ENCODE results near the gene RCC2.

Gene RCC2

DNA sequence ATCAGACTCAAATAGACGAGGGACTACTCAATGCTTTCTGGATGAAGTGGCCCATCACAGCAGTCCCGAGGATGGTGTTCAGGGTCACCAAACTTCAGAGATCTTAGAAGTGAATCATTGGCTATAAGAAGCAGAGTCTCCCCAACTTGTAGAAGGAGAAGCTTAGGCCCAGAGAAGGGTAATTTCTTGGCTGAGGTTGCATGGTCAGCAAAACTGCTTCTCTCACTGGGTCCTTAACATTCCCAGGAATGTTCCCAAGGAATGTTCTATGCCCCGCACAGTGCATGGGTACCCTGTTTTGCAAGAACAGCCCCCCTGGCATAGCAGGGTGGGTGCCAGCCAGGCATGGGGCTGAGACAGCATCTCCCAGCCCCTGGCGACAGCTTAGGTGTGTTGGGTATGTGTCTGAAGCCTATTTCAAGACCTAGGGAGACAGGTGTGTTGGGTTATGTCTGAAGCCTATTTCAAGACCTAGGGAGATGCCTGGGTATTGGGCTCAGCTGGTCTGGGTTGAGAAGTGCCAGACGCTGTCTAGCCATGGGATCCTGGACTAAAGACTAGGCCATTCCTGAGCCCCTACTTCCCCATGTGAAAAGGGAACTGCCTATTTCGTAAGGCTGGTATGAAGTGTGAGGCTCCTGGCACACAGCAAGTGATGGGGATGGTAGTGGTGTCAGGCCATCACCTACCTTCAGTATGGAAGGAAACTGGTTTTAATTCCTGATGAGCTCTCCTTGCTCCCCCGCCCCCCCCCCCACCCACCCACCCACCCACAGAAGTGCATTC lies 41.4 kb downstream of the RCC2 start:
- no peak for DNase-seq (ENCODE audit: low read depth)
- no peak overlapping the region for H3K4me3 ChIP-seq (ENCODE audit: low read depth, low read length)

DNA sequence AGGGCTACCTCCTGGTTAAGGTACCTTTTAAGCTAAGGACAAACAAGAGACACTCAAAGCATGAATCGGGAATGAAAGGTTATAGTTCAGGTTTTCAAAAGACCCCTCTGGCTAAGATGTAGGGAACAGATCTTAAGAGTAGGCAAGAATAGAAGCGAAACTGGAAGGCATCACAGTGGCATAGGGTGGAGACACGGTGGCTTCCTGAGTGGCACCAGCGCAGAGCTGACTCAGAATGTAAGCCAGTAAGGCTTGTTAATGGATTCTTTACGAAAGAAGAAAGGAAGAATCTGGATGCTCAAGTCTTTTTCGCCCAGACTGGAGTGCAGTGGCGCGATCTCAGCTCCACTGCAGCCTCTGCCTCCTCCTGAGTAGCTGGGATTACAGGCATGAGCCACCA lies 46.2 kb downstream of the RCC2 start:
- H3K4me3 ChIP-seq (ENCODE audit: low read depth, low read length): no peak overlapping the region
- no peak for DNase-seq (ENCODE audit: low read depth)

DNA sequence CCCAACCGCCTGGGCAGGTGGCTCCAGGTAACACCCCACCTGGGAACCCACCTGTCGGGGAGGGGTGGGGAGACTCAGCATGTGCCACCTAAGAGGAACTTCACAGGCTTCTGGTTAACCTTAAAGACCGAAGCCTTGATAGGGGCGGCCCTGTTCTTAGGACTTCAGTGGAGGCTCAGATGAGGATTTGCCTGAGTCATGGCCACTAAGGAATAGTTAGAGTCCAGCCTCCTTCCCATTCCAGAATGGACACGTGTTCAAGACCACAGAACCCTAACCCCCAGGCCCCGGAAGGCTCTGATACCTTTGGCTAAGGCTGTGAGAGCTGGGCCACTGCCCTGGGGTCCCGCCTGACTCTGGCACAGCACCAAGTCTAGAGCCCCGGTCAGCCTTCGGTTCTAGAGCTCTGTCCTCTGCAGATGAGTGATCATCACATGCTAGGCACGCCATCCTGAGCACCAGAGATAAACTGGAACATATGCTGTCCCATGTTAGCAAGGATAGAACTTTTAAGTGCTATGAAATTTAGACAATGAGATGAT lies 47.2 kb downstream of the RCC2 start:
- no peak overlapping the region for H3K4me3 ChIP-seq (ENCODE audit: low read depth, low read length)
- DNase-seq (ENCODE audit: low read depth): no peak

DNA sequence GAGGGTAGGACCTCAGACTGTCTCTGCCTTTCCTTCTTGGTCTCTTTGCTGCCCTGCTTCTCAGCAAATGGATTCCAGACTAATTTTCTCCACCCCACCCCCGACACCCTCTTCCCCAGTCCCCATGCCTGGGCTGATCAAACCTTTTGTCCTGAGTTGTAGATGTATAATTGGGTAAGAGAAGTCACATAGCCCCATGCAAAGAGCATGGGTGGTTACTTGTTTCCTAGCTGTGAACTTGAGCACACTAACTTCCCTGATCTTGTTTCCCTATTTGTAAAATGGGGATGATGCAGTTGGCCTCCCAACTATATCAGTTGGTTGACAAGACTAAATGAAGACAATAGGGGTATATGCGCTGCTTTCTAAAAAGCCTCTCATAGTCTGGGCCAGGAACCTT lies 58.3 kb downstream of the RCC2 start:
- no peak for DNase-seq (ENCODE audit: low read depth)
- H3K4me3 ChIP-seq (ENCODE audit: low read depth, low read length): no peak overlapping the region

DNA sequence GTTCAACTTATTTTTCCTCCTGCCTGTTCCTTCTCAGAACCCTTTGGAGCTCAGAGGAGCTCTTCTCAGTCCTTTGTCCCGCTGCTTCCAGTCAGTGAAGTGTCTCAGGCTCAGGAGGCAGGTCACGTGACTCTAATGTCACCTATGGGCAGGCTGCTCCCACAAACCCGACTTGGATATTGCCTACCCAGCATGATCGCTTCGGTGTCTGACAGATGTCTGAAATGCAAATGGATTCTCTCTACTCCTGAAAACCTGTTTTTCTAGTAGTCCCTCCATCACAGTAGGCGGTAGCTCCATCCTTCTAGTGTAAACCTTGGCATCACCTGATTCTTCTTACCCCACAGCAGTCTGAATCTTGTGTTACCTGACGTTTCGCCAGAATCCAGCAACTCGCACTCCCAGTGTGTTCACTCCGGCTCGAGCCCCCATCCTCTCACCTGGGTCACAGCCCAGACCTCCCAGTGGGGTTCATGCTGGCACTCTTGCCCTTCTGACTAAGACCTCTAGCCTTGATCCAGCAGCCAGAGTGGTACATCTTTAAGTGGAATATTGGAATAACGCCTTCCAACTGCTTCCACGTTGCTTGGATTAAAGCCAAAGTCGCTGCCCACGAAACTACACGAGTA lies 62.0 kb downstream of the RCC2 start:
- H3K4me3 ChIP-seq (ENCODE audit: low read depth, low read length): no peak overlapping the region

DNA sequence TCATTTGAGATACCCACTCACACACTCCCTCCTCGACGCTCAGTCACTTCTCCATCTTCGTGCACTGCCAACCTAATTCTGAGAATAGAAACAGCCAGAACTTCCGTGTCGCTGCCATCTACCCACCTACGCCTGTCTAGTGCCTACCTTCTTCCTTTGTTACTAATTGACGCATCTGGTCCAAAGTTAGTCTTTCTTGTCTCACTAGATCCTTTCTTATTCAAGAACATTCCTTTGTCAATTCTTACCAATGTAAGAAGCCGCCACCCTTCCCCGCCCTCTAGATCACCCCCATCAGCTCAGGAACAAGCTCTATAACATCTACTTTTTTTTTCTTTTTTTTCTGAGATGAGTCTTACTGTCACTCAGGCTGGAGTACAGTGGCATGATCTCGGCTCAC lies 63.8 kb downstream of the RCC2 start:
- H3K4me3 ChIP-seq (ENCODE audit: low read depth, low read length): no peak overlapping the region
- no peak for DNase-seq (ENCODE audit: low read depth)

More for the DNA sequence above, 62.0 kb downstream of the RCC2 start:
- DNase-seq (ENCODE audit: low read depth): no peak

DNA sequence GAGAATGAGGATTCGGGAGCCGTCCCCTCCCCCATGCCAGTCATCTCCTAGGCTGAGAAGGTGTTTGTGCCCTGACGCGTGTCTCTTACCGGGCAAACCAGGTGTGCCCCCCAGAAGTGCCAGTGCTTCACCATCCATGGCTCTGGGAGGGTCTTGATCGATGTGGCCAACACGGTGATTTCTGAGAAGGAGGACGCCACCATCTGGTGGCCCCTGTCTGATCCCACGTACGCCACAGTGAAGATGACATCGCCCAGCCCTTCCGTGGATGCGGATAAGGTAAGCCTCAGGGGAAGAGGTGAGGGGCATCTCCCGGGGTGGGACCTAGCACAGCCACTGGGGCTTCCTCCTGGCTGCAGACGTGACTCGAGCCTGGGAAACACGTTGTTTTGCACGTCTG lies 66.5 kb downstream of the RCC2 start:
- H3K4me3 ChIP-seq (ENCODE audit: low read depth, low read length): no peak overlapping the region
- no peak for DNase-seq (ENCODE audit: low read depth)

DNA sequence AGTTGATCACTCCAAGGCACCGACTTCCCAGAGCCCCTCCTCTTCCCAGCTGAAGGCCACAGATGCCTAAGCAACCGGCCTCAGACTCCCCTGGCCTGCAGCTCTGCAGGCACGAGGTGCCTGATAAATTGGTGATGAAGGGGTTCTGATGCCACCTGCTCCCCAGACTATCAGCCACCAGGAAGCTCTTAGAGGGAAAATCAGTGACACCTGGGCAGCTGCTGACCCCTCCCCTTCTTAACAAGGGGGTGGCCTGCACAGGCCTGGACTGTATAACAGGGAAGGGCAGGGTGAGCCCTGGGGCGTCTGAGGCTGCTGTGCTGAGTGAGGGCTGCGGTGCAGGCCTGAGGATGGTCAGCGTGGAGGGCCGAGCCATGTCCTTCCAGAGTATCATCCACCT lies 67.6 kb downstream of the RCC2 start, which contains the start of gene PADI6:
Gene PADI6, plus strand, starts transcription at position 301 of the 400 bp plus-strand sequence. Its CDS starts 50 bp downstream, at position 351.
- no peak for DNase-seq (ENCODE audit: low read depth)
- H3K4me3 ChIP-seq (ENCODE audit: low read depth, low read length): no peak within 1 kb of the TSS

DNA sequence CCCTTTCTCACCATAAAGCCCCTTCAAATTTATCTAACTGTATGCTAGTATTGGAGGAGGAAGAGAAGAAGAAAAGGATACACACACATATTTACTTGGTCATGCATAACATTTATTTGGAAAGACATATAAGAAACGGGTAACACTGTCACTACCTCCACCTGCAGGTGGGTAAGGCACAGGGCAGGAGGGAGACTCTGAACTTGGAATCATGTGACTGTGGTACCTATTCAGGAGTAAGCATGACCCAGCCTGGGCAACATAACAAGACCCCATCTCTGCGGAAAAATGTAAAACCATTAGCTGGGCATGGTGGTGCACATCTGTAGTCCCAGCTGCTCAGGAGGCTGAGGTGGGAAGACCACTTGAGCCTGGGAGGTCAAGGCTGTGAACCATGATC lies 68.9 kb downstream of the RCC2 start:
- no peak for DNase-seq (ENCODE audit: low read depth)
- no peak overlapping the region for H3K4me3 ChIP-seq (ENCODE audit: low read depth, low read length)

DNA sequence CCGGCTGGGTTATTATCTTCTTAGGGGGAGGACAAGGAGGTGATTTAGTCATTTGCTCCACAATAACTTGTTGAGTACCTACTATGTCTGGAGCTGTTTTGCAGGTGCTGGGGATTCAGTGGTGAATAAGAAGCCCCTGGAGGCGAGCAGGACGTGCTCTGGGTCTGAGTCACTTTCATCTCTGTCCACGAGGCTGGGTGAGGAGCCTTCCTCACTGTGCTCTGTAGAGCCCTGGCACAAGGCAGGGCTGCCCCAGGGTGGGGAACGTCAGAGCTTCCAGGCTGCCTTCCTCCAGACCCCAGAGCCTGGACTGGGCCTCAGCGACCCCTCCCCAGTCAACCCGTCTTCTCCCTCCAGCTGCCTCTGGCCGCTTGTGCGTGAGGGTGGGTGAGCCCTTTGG lies 70.0 kb downstream of the RCC2 start:
- DNase-seq (ENCODE audit: low read depth): no peak
- no peak overlapping the region for H3K4me3 ChIP-seq (ENCODE audit: low read depth, low read length)

DNA sequence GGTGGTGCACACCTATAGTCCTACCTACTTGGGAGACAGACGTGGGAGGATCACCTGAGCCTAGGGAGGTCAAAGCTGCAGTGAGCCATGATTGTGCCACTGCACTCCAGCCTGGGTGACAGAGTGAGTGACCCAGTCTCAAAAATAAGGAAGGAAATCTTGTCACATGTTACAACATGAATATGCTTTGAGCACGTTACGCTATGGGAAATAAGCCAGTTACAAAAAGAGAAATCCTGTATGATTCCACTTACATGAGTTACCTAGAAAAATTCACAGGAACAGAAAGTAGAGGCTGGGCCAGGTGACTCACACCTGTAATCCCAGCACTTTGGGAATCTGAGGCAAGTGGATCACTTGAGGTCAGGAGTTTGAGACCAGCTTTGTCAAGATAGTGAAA lies 74.2 kb downstream of the RCC2 start:
- DNase-seq (ENCODE audit: low read depth): no peak
- H3K4me3 ChIP-seq (ENCODE audit: low read depth, low read length): no peak overlapping the region

DNA sequence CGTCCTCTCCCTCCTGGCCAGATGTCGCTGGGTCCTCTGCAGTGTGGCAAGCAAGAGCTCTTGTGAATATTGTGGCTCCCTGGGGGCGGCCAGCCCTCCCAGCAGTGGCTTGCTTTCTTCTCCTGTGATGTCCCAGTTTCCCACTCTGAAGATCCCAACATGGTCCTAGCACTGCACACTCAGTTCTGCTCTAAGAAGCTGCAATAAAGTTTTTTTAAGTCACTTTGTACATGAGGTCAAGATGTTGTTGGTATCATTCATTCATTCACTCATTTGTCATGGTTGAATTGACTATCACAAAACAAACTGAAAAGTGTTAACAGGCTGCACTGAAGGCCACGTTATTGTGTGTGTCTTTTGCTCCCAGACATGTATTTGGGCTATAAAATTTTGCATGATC lies 75.7 kb downstream of the RCC2 start:
- H3K4me3 ChIP-seq (ENCODE audit: low read depth, low read length): no peak overlapping the region
- no peak for DNase-seq (ENCODE audit: low read depth)

DNA sequence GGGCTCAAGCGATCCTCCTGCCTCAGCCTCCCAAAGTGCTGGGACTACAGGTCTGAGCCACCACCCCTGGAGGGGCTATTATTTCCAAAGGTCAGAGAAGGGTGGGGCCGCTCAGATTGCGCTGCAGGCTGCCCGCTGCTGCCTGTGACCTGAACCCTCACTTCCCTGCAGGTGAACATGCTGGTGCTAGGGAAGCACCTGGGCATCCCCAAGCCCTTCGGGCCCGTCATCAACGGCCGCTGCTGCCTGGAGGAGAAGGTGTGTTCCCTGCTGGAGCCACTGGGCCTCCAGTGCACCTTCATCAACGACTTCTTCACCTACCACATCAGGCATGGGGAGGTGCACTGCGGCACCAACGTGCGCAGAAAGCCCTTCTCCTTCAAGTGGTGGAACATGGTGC lies 76.1 kb downstream of the RCC2 start:
- DNase-seq (ENCODE audit: low read depth): no peak
- no peak overlapping the region for H3K4me3 ChIP-seq (ENCODE audit: low read depth, low read length)

DNA sequence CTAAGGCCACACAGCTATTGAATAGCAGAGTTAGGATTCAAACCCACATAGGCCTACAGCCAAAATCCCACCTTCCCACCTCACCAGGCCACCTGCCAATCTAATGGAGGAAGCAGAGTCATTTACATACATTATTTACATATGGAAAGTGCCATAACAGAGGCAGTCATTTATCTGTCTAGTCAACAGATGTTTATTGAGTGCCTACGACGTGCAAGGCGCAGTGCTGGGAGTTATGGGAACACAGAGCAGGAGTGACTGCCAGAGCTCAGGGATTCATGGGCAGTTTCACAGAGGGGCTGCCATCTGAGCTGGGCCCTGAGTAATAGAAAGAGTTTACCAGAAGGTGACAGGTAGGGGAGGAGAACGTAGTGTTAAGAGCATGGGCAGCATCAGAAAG lies 77.8 kb downstream of the RCC2 start:
- H3K4me3 ChIP-seq (ENCODE audit: low read depth, low read length): no peak overlapping the region
- no peak for DNase-seq (ENCODE audit: low read depth)

DNA sequence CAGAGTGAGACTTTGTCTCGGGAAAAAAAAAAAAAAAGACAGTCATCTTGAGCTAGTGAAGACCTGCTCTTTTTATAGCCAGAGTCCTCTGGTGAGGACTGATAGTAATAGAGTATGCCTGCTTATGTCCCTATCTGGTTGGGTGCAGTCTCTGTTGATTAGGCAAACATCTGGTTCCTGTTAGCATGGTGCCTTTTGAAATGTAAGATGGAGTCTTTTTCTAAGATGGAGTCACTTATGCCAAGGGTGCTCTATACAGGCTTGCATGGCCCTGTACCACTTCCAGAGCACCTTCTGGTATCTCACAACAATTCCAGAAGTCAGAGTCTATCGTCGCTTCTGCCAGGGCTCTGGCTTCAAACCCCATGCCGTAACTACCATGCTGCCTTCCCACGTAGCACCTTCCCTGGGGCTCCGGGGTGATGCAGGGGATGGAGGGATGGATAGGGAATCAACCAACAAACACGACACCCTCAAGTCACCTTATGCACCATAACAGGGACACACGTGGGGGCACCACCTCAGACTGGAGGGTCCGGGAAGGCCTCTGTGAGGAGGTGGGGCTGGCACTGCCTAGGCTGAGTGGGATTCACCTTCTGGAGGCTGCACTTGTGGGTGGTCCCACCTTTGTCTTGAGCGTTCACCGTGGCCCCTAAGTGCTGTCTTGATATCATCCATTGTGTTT lies 79.1 kb downstream of the RCC2 start:
- no peak overlapping the region for H3K4me3 ChIP-seq (ENCODE audit: low read depth, low read length)
- DNase-seq (ENCODE audit: low read depth): no peak

DNA sequence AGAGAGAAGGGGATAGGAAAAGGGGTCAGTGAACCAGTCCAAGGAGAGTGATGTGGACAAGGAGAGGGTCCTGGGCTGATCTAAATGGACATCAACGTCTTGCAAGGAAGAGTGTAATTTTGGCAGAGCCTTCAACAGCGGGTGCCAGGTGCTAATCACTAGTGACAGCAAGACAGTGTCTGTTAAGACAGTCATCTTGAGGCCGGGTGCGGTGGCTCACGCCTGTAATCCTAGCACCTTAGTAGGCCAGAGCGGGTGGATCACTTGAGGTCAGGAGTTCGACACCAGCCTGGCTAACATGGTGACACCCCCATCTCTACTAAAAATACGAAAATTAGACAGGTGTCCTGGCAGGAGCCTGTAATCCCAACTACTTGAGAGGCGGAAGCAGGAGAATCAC lies 79.7 kb downstream of the RCC2 start:
- no peak for DNase-seq (ENCODE audit: low read depth)
- no peak overlapping the region for H3K4me3 ChIP-seq (ENCODE audit: low read depth, low read length)

DNA sequence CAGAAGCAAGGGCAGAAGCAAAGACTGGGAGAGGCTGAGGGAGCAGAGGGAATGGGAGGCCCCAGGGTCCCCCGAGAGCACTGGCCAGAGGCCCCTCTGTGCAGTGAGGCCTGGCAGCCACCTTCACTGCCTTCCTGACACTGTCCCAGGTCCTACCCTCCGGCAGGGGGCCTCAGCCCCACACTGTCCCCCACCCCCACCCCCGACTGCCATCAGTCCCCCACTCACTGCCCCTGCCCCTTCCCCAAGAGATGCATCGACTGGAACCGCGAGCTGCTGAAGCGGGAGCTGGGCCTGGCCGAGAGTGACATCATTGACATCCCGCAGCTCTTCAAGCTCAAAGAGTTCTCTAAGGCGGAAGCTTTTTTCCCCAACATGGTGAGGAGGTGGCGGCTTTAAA lies 80.4 kb downstream of the RCC2 start:
- no peak for DNase-seq (ENCODE audit: low read depth)
- no peak overlapping the region for H3K4me3 ChIP-seq (ENCODE audit: low read depth, low read length)

DNA sequence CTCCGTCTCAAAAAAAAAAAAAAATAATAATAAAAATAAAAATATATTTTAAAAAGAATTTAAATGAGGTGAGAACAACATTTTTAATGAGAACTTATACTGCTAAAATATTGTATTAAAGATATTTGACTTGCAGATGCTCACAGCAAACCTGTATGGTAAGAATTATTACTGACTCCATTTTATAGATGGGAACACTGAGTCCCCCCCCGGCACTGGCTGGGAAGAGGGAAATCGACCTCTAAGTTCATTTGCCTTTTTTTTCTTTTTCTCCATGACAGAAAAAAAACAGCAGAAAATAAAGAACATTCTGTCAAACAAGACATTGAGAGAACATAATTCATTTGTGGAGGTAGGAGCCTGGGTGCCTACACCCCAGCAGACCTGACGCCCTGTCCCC lies 80.9 kb downstream of the RCC2 start:
- H3K4me3 ChIP-seq (ENCODE audit: low read depth, low read length): no peak overlapping the region
- no peak for DNase-seq (ENCODE audit: low read depth)
